SK-N-SH (cell line): ENCODE measurements around the gene UNC45A.

Source experiments
- CTCF ChIP-seq: fragments of 200-600 bp; sonication (generic); IDR thresholded peaks from 2 replicates; pipeline ENCODE4 v1.6.1; 2017; ENCODE audit warnings: antibody characterized with exemption, mild to moderate bottlenecking, moderate library complexity
- EP300 ChIP-seq, 2 experiments: IDR thresholded peaks; 2 replicates each; pipeline versions ENCODE4 v1.4.0 to v1.6.1; 2012; ENCODE audit warnings: borderline replicate concordance in 1 of 2, low read depth in 1 of 2, low read length in 1 of 2
- IRF3 ChIP-seq: fragments of 150-350 bp; IDR thresholded peaks from 2 replicates; pipeline ENCODE4 v1.6.1; 2016; ENCODE audit warnings: mild to moderate bottlenecking, low read depth, low read length
- POLR2AphosphoS5 ChIP-seq: IDR thresholded peaks from 2 replicates; pipeline ENCODE4 v1.6.1; 2012; ENCODE audit warnings: low read depth, low read length
- RCOR1 ChIP-seq: fragments of 150-350 bp; IDR thresholded peaks from 2 replicates; pipeline ENCODE4 v1.6.1; 2017; ENCODE audit warnings: antibody characterized with exemption, low read length
- SIN3A ChIP-seq: IDR thresholded peaks from 2 replicates; pipeline ENCODE4 v1.6.1; 2012; ENCODE audit warnings: low read depth, mild to moderate bottlenecking, low read length, moderate library complexity, borderline replicate concordance
- TAF1 ChIP-seq: IDR thresholded peaks from 2 replicates; pipeline ENCODE4 v1.6.1; 2012; ENCODE audit warnings: low read depth, mild to moderate bottlenecking, low read length, moderate library complexity, borderline replicate concordance
- YY1 ChIP-seq: IDR thresholded peaks from 2 replicates; pipeline ENCODE4 v1.4.0; 2012; ENCODE audit warnings: low read depth, mild to moderate bottlenecking

- no peak for TF ChIP-seq TAF1
- no peak for TF ChIP-seq SIN3A
- TF ChIP-seq IRF3, result no peak
- no peak for TF ChIP-seq RCOR1
- TF ChIP-seq YY1, result no peak
- no peak for TF ChIP-seq CTCF
- no peak for TF ChIP-seq POLR2AphosphoS5
- no peak for TF ChIP-seq EP300 (IDR thresholded peaks at IDR 0.05; ENCODE audit: borderline replicate concordance in 1 of 2, low read depth in 1 of 2, low read length in 1 of 2)
These were observed 22.9 kb upstream of the UNC45A start for GRCh38 chr15:90911906-90912769.
